Large intestine (tissue), 12 donors: ENCODE data around the gene RAD51C. TPM values are rescaled to one million over a fixed set of nuclear protein-coding genes. Genes with fewer than 3 reads are reported as not detected.
"Not testable (repeated sequence)": the region's sequence is repeated elsewhere in the genome, so short reads cannot be mapped to it uniquely, and the experiment has no call there.

Source experiments
- DNase-seq, 2 donors: peaks; one replicate each; pipeline versions ENCODE4 v3.0.0 to v3.0.0-alpha.2; 2013
- H3K27ac ChIP-seq: one replicate; pipeline ENCODE4 v1.5.1; 2013; ENCODE audit warnings: low read length
- H3K27me3 ChIP-seq: 2 replicates; pipeline ENCODE4 v1.6.1; 2013; ENCODE audit warnings: low read length; ENCODE audit not compliant: control insufficient read depth, insufficient read depth
- H3K36me3 ChIP-seq: 2 replicates; pipeline ENCODE4 v1.6.1; 2013; ENCODE audit warnings: low read length; ENCODE audit not compliant: control insufficient read depth, insufficient read depth
- H3K4me1 ChIP-seq: one replicate; pipeline ENCODE4 v1.6.1; 2013; ENCODE audit warnings: low read length; ENCODE audit not compliant: control insufficient read depth, insufficient read depth
- H3K4me3 ChIP-seq: one replicate; pipeline ENCODE4 v1.5.1; 2013; ENCODE audit warnings: low read length
- H3K9me3 ChIP-seq: one replicate; pipeline ENCODE4 v1.6.1; 2013; ENCODE audit warnings: mild to moderate bottlenecking, low read depth, low read length, moderate library complexity; ENCODE audit not compliant: control insufficient read depth
- WGBS: methylation state at CpG from one replicate; pipeline ENCODE4 v1.1.5; 2013; ENCODE audit warnings: low lambda C conversion rate; ENCODE audit not compliant: insufficient coverage; 5-methylcytosine and 5-hydroxymethylcytosine counted together
- long read RNA-seq, 11 donors: transcript quantifications; one replicate each; lab custom pipeline, GENCODE V29; 2026
- polyA plus RNA-seq: library from polyadenylated mRNA; unstranded; fragments of 120-200 nt; gene quantifications from one replicate; pipeline ENCODE4 v1.2.1, GENCODE V29; 2013

Gene RAD51C
- 20.7 TPM for polyA plus RNA-seq
- long read RNA-seq, donor 1, partial matches to known transcripts, result 0 of 5 reads
- long read RNA-seq, donor 1, other reads (novel, unspliced or antisense), result 0 of 5 reads
- long read RNA-seq, donor 2, transcript RAD51C-203 (2 exons, 567 nt), result major isoform, 8 of 10 reads
- long read RNA-seq, donor 2, partial matches to known transcripts, result 0 of 10 reads
- long read RNA-seq, donor 2, other reads (novel, unspliced or antisense), result 0 of 10 reads
- long read RNA-seq, donor 3, result 0 reads
- long read RNA-seq, donor 4, result 0 reads
- long read RNA-seq, donor 5, partial matches to known transcripts, result 0 of 3 reads
- long read RNA-seq, donor 5, other reads (novel, unspliced or antisense), result 0 of 3 reads
- long read RNA-seq, donor 6, partial matches to known transcripts, result 0 of 7 reads
- long read RNA-seq, donor 6, other reads (novel, unspliced or antisense), result 0 of 7 reads
- long read RNA-seq, donor 7, partial matches to known transcripts, result 0 of 6 reads
- long read RNA-seq, donor 7, other reads (novel, unspliced or antisense), result 0 of 6 reads
- long read RNA-seq, donor 8, transcript RAD51C-203 (2 exons, 567 nt), result major isoform, 6 of 8 reads
- long read RNA-seq, donor 8, partial matches to known transcripts, result 0 of 8 reads
- long read RNA-seq, donor 8, other reads (novel, unspliced or antisense), result 0 of 8 reads
- long read RNA-seq, donor 9, transcript RAD51C-203 (2 exons, 567 nt), result major isoform, 5 of 7 reads
- long read RNA-seq, donor 9, partial matches to known transcripts, result 0 of 7 reads
- long read RNA-seq, donor 9, other reads (novel, unspliced or antisense), result 0 of 7 reads
- long read RNA-seq, donor 10, transcript RAD51C-203 (2 exons, 567 nt), result major isoform, 5 of 7 reads
- long read RNA-seq, donor 10, partial matches to known transcripts, result 0 of 7 reads
- long read RNA-seq, donor 10, other reads (novel, unspliced or antisense), result 0 of 7 reads
- long read RNA-seq, donor 11, partial matches to known transcripts, result 0 of 2 reads
- long read RNA-seq, donor 11, other reads (novel, unspliced or antisense), result 0 of 2 reads

DNA sequence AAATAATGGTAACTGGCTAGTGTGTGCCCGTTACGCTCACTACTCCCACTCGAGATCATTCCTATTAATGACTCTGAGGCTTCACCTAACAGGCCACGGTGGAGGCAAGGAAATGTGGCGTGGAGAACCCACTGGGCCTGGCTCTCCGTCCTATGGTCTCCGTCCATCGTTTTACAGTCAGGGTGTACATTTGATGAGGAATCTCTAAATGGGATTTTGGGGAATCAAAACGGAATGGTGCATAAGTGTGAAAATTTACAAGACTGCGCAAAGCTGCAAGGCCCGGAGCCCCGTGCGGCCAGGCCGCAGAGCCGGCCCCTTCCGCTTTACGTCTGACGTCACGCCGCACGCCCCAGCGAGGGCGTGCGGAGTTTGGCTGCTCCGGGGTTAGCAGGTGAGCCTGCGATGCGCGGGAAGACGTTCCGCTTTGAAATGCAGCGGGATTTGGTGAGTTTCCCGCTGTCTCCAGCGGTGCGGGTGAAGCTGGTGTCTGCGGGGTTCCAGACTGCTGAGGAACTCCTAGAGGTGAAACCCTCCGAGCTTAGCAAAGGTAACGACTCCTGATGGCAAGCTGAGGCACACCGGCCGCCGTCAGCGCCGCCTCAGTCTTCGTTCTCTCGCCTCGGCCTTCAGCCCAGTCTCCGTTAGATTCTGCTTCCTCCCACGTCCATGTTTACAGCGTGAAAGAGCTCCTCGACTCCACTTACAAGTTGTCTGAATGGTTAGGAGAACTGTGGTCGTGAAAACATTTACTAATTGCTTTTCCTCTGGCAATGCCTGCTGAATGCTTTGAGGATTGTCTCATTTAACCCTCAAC lies at the start of gene RAD51C:
Gene RAD51C (plus strand): TSS at position 364 of the 817 bp plus-strand sequence. CDS start 42 bp downstream, at position 406.
- Histone ChIP-seq H3K27ac (peak within 1 kb of the TSS; percentile 65), H3K36me3 (no peaks in the 10 kb centered on the region), H3K4me3 (peak within 1 kb of the TSS; percentile 69), H3K9me3 (peaks cover 6% of the 10 kb centered on the region), H3K4me1 (peaks cover 8% of the 10 kb centered on the region), H3K27me3 (peaks cover 1% of the 10 kb centered on the region)
- DNase-seq, result peak; percentile 82 to 88
- WGBS, result no CpG with 5 or more reads among the region's 50 CpGs

DNA sequence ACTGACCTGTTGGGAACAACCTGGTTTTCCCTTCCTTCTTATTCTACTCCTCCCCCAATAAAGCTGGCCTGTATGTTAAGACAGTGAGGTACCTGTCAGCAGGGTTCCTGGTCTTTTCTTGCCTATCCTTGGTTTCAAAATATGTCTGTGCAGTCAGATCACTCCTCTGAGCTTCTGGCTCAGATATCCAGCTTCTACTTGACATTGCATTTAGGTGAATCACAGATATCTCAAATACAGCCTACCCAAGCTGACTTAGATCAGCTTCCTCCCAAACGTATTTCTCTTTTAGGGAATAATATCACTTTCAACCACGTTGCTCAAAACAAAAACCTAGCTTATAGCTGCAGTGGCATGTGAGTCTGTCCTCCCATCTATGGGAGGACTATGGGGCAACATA lies 49.3 kb upstream of the RAD51C start:
- H3K27me3 ChIP-seq, result no peaks in the 10 kb centered on the region
- DNase-seq, result no peak
- H3K4me3 ChIP-seq, result no peak overlapping the region
- H3K27ac ChIP-seq, result no peak overlapping the region
- WGBS, result no CpG with 5 or more reads among the region's 2 CpGs
- H3K9me3 ChIP-seq, result no peaks in the 10 kb centered on the region
- no peaks in the 10 kb centered on the region for H3K36me3 ChIP-seq
- H3K4me1 ChIP-seq, result no peaks in the 10 kb centered on the region

DNA sequence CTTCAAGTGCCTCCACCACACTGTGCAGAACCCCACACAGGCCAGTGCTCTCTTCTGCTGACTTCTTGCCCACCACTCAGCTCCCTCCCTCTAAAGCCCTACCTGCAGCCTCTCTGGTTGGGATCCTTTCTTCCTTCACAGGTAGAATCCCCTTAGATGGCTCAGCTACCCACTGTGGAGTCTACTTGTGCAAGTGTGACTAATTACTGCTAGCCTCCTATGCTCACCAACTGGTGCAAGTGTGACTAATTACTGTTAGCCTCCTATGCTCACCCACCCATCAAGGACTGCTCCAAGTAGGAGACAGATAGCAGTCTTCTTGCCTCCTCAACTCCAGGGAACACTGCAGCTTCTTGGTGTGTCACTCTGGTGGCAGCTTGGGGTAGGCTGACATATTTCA lies 44.2 kb upstream of the RAD51C start:
- Histone ChIP-seq H3K27ac (no peak overlapping the region), H3K4me1 (no peaks in the 10 kb centered on the region), H3K27me3 (peaks cover 2% of the 10 kb centered on the region), H3K36me3 (no peaks in the 10 kb centered on the region), H3K4me3 (no peak overlapping the region), H3K9me3 (no peaks in the 10 kb centered on the region)
- DNase-seq, result no peak

DNA sequence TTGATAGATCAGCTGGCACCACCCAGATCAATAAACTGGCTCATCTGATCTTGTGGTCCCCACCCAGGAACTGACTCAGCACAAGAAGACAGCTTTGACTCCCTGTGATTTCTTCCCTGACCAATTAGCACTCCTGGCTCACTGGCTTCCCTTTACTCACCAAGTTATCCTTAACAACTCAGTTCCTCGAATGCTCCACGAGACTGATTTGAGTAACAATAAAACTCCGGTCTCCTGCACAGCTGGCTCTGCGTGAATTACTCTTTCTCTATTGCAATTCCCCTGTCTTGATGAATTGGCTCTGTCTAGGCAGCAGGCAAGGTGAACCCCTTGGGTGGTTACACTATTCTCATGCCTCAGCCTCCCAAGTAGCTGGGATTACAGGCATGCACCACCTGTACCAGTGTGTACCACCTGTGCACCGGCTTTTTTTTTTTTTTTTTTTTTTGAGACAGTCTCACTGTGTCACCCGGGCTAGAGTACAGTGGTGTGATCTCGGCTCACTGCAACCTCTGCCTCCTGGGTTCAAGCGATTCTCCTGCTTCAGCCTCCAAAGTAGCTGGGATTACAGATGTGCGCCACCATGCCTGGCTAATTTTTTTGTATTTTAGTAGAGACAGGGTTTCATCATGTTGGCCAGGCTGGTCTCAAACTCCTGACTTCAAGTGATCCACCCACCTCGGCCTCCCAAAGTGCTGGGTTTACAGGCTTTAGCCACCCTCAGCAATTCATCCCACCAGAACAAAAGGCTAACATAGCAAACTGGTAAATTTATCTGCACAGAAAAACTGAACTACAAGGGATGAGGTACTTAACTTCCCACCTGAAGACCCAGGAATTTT lies 34.2 kb upstream of the RAD51C start:
- not testable (repeated sequence) for H3K9me3 ChIP-seq, H3K4me1 ChIP-seq, H3K27me3 ChIP-seq, H3K36me3 ChIP-seq, H3K4me3 ChIP-seq
- no CpG with 5 or more reads among the region's 10 CpGs for WGBS
- peak overlapping the region; percentile 30 for H3K27ac ChIP-seq
- peak in 1 of 2 donors; percentile 30 for DNase-seq

DNA sequence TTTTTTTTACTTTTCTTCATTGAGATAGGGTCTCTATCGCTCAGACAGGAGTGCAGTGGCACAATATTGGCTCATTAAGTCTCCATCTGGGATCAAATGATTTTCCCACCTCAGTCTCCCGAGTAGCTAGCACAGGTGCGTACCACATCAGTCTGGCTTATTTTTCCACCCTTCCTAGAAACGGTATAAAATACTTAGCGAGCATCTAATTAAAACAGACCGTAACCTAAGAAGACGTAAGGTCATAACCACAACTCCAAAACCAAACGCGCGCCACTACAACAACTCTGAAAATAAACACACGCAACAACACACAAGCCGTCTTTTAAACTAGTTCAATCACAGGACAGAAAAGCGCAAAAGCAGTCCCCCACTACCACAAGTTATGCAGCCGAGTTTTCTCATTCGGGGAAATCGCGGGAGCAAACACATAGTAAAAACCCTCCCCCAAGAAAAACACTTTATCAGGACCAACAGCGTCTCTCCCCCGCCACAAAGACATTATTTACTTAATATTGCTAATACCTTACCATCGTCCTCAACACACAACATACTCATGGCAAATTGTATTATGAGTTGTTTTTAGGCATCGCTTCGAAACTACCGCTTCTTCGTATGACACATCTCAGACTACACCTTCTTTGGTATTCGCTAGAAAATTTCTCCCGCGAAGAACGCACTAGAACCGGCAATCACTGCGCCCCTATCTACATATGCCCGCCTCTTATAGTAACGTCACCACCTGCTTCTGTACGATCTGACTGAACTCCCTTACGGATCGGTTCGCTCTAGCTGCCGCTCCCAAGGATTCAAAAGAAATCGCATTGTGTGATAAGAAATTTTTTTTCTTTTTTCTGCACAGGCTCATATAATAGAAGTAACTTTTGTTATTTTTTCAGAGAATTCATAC lies 33.3 kb upstream of the RAD51C start:
- Histone ChIP-seq H3K27me3 (no peaks in the 10 kb centered on the region), H3K36me3 (no peaks in the 10 kb centered on the region), H3K4me1 (peaks cover 3% of the 10 kb centered on the region), H3K27ac (peak overlapping the region; percentile 51), H3K9me3 (peaks cover 5% of the 10 kb centered on the region), H3K4me3 (peak overlapping the region; percentile 48)
- WGBS, result 0% methylated on average over 5 of the region's 38 CpGs
- peak; percentile 90 to 93 for DNase-seq

DNA sequence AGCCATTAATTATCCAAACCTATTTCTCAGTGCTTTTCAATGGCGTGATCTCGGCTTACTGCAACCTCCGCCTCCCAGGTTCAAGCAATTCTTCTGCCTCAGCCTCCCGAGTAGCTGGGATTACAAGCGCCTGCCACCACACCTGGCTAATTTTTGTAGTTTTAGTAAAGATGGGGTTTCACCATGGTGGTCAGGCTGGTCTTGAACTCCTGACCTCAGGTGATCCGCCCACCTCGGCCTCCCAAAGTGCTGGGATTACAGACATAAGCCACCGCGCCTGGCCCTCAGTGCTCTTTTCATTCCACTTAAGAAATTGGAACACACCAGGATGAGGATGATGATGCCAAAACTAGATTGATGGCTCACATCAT lies 32.7 kb upstream of the RAD51C start:
- no CpG with 5 or more reads among the region's 9 CpGs for WGBS
- peak overlapping the region; percentile 48 for H3K4me3 ChIP-seq
- H3K27me3 ChIP-seq, H3K27ac ChIP-seq, H3K4me1 ChIP-seq, DNase-seq, H3K36me3 ChIP-seq, H3K9me3 ChIP-seq: not testable (repeated sequence)

DNA sequence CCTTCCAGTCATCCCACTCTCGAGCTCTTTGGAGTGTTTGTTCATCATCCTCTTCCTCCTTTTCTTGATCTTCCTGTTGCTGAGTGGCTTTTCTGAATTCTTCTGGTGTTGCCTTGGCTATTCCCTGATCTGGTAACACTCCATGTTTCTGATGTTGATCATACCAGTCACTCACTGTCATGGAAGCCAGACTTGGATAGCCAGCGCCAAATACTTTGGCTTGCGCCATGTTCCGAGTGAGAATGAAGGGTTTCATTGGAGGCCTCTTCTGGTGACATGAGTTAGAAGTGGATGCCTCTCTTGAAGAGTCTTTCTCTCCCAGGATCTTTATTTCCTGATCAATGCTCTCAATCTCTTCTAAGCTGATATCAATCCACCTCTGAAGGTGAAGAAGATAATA lies 31.8 kb upstream of the RAD51C start:
- H3K36me3 ChIP-seq, result no peaks in the 10 kb centered on the region
- WGBS, result 86% methylated on average over 1 of the region's 4 CpGs

DNA sequence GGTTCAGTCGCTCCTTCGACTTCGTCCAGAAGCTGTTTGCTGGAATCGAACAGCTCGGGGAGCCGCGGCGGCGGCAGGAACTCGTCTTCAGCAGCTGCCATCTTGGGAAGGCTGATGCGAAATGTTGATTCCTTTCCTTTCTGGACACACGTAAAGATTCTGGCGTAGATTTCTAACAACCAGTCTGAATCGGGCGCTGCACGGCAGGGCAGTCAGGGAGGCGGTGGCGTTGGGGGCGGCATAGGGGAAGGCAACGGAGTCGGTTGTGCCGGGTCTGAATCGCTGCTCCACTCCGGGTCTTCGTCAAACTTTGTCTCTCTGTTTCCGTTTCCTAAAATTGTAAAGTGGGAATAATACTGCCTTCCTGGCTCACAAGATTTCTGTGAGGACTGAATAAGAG lies 30.9 kb upstream of the RAD51C start:
- WGBS, result no CpG with 5 or more reads among the region's 26 CpGs

More for the DNA sequence above, 31.8 kb upstream of the RAD51C start:
- no peak overlapping the region for H3K27ac ChIP-seq
- no peak overlapping the region for H3K4me3 ChIP-seq
- peaks cover 5% of the 10 kb centered on the region for H3K9me3 ChIP-seq
- DNase-seq, result no peak
- H3K27me3 ChIP-seq, result no peaks in the 10 kb centered on the region
- peaks cover 5% of the 10 kb centered on the region for H3K4me1 ChIP-seq

DNA sequence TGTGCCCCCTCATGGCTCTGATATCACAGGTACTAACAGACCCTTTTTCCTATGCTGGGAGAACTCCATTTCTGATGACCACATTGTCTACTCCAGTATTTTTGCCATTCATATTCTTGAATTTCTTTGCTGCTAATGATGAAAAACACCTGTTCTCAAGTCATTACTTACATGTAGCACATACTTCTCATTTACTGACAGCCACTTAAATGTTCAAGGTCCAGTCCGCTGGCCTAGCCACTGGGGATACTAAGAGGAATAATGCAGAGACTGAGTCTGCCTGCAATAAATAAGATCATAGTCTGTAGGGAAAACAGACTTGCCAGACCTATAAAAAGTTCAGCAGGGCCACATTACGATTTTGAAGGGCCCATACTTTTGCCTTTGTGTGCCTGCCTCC lies 28.1 kb upstream of the RAD51C start:
- no peak overlapping the region for H3K4me3 ChIP-seq
- peaks cover 5% of the 10 kb centered on the region for H3K4me1 ChIP-seq
- WGBS, result no CpG with 5 or more reads among the region's 2 CpGs
- H3K9me3 ChIP-seq, result no peaks in the 10 kb centered on the region
- H3K27me3 ChIP-seq, result no peaks in the 10 kb centered on the region
- peak overlapping the region; percentile 8 for H3K27ac ChIP-seq
- DNase-seq, result peak; percentile 35 to 79
- no peaks in the 10 kb centered on the region for H3K36me3 ChIP-seq

More for the DNA sequence above, 30.9 kb upstream of the RAD51C start:
- no peak for DNase-seq
- Histone ChIP-seq H3K27ac (no peak overlapping the region), H3K4me1 (peaks cover 5% of the 10 kb centered on the region), H3K36me3 (no peaks in the 10 kb centered on the region), H3K27me3 (no peaks in the 10 kb centered on the region), H3K4me3 (no peak overlapping the region), H3K9me3 (peaks cover 5% of the 10 kb centered on the region)
